Large intestine (tissue), 3 donors: ENCODE results near the gene MCM3AP. TPM values are rescaled to one million over a fixed set of nuclear protein-coding genes. Genes with fewer than 3 reads are reported as not detected.

Source experiments
- DNase-seq, 2 donors: peaks; one replicate each; pipeline versions ENCODE4 v3.0.0 to v3.0.0-alpha.2; 2013
- H3K27ac ChIP-seq: one replicate; pipeline ENCODE4 v1.5.1; 2013; ENCODE audit warnings: low read length
- H3K27me3 ChIP-seq: 2 replicates; pipeline ENCODE4 v1.6.1; 2013; ENCODE audit warnings: low read length; ENCODE audit not compliant: control insufficient read depth, insufficient read depth
- H3K36me3 ChIP-seq: 2 replicates; pipeline ENCODE4 v1.6.1; 2013; ENCODE audit warnings: low read length; ENCODE audit not compliant: control insufficient read depth, insufficient read depth
- H3K4me1 ChIP-seq: one replicate; pipeline ENCODE4 v1.6.1; 2013; ENCODE audit warnings: low read length; ENCODE audit not compliant: control insufficient read depth, insufficient read depth
- H3K4me3 ChIP-seq: one replicate; pipeline ENCODE4 v1.5.1; 2013; ENCODE audit warnings: low read length
- H3K9me3 ChIP-seq: one replicate; pipeline ENCODE4 v1.6.1; 2013; ENCODE audit warnings: mild to moderate bottlenecking, low read depth, low read length, moderate library complexity; ENCODE audit not compliant: control insufficient read depth
- WGBS: methylation state at CpG from one replicate; pipeline ENCODE4 v1.1.5; 2013; ENCODE audit warnings: low lambda C conversion rate; ENCODE audit not compliant: insufficient coverage; 5-methylcytosine and 5-hydroxymethylcytosine counted together
- polyA plus RNA-seq: library from polyadenylated mRNA; unstranded; fragments of 120-200 nt; gene quantifications from one replicate; pipeline ENCODE4 v1.2.1, GENCODE V29; 2013

Gene MCM3AP
- polyA plus RNA-seq, 1 donor: 77.5 TPM

GRCh38 chr21:46295996-46296752 is 10.8 kb upstream of the MCM3AP start:
- peaks cover 7% of the 10 kb centered on the region for H3K27me3 ChIP-seq
- H3K27ac ChIP-seq: no peak overlapping the region
- no peak overlapping the region for H3K4me3 ChIP-seq
- H3K4me1 ChIP-seq: peaks cover 7% of the 10 kb centered on the region
- H3K36me3 ChIP-seq: peaks cover 20% of the 10 kb centered on the region
- 80% methylated on average over 2 of the region's 29 CpGs for WGBS
- peaks cover 8% of the 10 kb centered on the region for H3K9me3 ChIP-seq
- peak; percentile 47 to 69 for DNase-seq

GRCh38 chr21:46295177-46295770 is 9.9 kb upstream of the MCM3AP start:
- peaks cover 7% of the 10 kb centered on the region for H3K4me1 ChIP-seq
- H3K9me3 ChIP-seq: peaks cover 8% of the 10 kb centered on the region
- WGBS: no CpG with 5 or more reads among the region's 9 CpGs
- no peak overlapping the region for H3K27ac ChIP-seq
- H3K27me3 ChIP-seq: peaks cover 7% of the 10 kb centered on the region
- H3K4me3 ChIP-seq: no peak overlapping the region
- DNase-seq: no peak
- peaks cover 17% of the 10 kb centered on the region for H3K36me3 ChIP-seq

- H3K9me3 ChIP-seq: peaks cover 8% of the 10 kb centered on the region
- DNase-seq: no peak
- H3K27ac ChIP-seq: no peak overlapping the region
- H3K4me3 ChIP-seq: no peak overlapping the region
- H3K27me3 ChIP-seq: peaks cover 7% of the 10 kb centered on the region
- no CpG with 5 or more reads among the region's 10 CpGs for WGBS
- H3K36me3 ChIP-seq: peaks cover 17% of the 10 kb centered on the region
- H3K4me1 ChIP-seq: peaks cover 7% of the 10 kb centered on the region
These were observed 9.3 kb upstream of the MCM3AP start for GRCh38 chr21:46294647-46295176.

DNA sequence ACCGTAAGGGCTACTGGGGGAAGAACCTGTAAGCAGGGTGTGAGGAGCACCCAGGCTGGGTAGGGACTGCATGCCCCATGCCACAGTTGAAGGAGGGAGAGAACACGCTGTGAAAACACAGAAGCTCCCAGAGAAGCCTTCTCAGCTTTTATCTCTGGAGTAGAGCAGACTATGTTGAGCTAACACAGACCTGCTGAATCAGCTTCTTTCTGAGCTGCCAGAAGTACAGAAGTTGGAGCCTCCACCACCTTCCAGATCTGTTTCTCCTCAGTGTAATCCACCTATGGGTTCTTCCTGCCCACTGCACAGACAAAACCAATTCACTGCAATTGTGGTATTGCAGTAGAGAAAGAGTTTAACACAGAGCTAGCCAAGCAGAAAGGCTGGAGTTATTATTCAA is 6.2 kb upstream of the MCM3AP start:
- peaks cover 4% of the 10 kb centered on the region for H3K4me1 ChIP-seq
- no peaks in the 10 kb centered on the region for H3K27me3 ChIP-seq
- H3K27ac ChIP-seq: no peak overlapping the region
- no peaks in the 10 kb centered on the region for H3K9me3 ChIP-seq
- H3K4me3 ChIP-seq: no peak overlapping the region
- peaks cover 12% of the 10 kb centered on the region for H3K36me3 ChIP-seq
- DNase-seq: no peak
- no CpG with 5 or more reads among the region's 2 CpGs for WGBS

DNA sequence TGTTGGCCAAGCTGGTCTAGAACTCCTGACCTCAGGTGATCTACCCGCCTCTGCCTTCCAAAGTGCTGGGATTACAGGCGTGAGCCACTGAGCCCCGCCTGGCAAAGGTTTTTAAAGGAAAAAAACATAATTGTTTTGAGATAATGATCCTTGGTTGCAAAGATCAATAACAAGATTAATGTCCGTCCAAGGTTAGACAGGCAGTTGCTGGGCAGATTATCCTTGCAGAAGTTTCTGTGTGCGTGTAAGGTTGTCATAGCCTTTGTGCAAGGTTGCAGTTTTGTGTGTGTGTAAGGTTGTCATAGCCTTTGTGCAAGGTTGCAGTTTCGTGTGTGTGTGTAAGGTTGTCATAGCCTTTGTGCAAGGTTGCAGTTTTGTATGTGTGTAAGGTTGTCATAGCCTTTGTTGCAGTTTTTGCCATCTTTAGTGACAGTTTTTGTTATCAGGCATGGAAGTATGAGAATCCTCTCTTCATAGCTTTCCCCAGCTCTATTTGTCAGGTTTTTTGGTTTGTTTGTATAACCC is 4.3 kb upstream of the MCM3AP start:
- H3K27me3 ChIP-seq: no peaks in the 10 kb centered on the region
- no peak overlapping the region for H3K27ac ChIP-seq
- peaks cover 14% of the 10 kb centered on the region for H3K36me3 ChIP-seq
- H3K4me3 ChIP-seq: no peak overlapping the region
- DNase-seq: no peak
- no CpG with 5 or more reads among the region's 6 CpGs for WGBS
- peaks cover 7% of the 10 kb centered on the region for H3K4me1 ChIP-seq
- no peaks in the 10 kb centered on the region for H3K9me3 ChIP-seq

DNA sequence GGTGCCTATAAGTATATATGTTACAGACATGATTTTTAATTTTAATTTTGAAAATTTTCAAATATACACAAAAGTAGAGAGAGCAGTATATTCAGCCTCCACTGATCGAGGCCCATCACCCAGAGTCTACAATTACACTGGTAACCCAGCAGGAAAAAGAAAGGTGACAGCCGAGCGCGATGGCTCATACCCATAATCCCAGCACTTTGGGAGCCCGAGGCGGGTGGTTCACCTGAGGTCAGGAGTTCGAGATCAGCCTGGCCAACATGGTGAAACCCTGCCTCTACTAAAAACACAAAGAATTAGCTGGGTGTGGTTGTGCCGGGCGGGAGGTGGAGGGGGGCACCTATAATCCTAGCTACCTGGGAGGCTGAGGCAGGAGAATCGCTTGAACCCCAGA is 2.1 kb upstream of the MCM3AP start:
- no peaks in the 10 kb centered on the region for H3K9me3 ChIP-seq

GRCh38 chr21:46286648-46287002 is 1.2 kb upstream of the MCM3AP start:
- Histone ChIP-seq H3K9me3 (no peaks in the 10 kb centered on the region), H3K27me3 (no peaks in the 10 kb centered on the region), H3K4me3 (peak overlapping the region; percentile 72), H3K4me1 (peaks cover 16% of the 10 kb centered on the region), H3K36me3 (peaks cover 30% of the 10 kb centered on the region), H3K27ac (peak overlapping the region; percentile 95)
- DNase-seq: no peak
- 0% methylated on average over 4 of the region's 16 CpGs for WGBS

More for the DNA sequence above, 2.1 kb upstream of the MCM3AP start:
- WGBS: 100% methylated on average over 1 of the region's 10 CpGs
- H3K4me3 ChIP-seq: peak overlapping the region; percentile 72
- peaks cover 29% of the 10 kb centered on the region for H3K36me3 ChIP-seq
- peaks cover 16% of the 10 kb centered on the region for H3K4me1 ChIP-seq
- no peak for DNase-seq
- H3K27ac ChIP-seq: no peak overlapping the region
- no peaks in the 10 kb centered on the region for H3K27me3 ChIP-seq

GRCh38 chr21:46285761-46286647 is 593 bp upstream of the MCM3AP start, which contains the start of gene YBEY:
Gene YBEY (plus strand): TSS chr21:46286342. CDS start chr21:46286914, 572 bp downstream.
- no CpG with 5 or more reads among the region's 105 CpGs for WGBS
- peak; percentile 88 to 95 for DNase-seq
- peaks cover 16% of the 10 kb centered on the region for H3K4me1 ChIP-seq

GRCh38 chr21:46284733-46285132 is 678 bp downstream of the MCM3AP start:
- Histone ChIP-seq H3K4me1 (peaks cover 16% of the 10 kb centered on the region), H3K27me3 (no peaks in the 10 kb centered on the region), H3K36me3 (peaks cover 39% of the 10 kb centered on the region), H3K4me3 (no peak overlapping the region), H3K27ac (no peak overlapping the region), H3K9me3 (no peaks in the 10 kb centered on the region)
- no peak for DNase-seq
- no CpG with 5 or more reads among the region's 1 CpG for WGBS

More at GRCh38 chr21:46285761-46286647, 593 bp upstream of the MCM3AP start, which contains the start of gene YBEY:
- Histone ChIP-seq H3K9me3 (no peaks in the 10 kb centered on the region), H3K27ac (peak within 1 kb of the TSS; percentile 95), H3K4me3 (peak within 1 kb of the TSS; percentile 72), H3K36me3 (peaks cover 30% of the 10 kb centered on the region), H3K27me3 (no peaks in the 10 kb centered on the region)
